Esophagus muscularis mucosa (tissue), 4 donors: Measurements from ENCODE around the gene GRIK3. TPM values are rescaled to one million over a fixed set of nuclear protein-coding genes. Genes with fewer than 3 reads are reported as not detected.

ENCODE experiments used
- DNase-seq: peaks from one replicate; pipeline ENCODE4 v3.0.0-alpha.2; 2017; ENCODE audit errors: extremely low spot score
- H3K27ac ChIP-seq, 4 donors: fragments of 200-600 bp; sonication (generic); replicated peaks in 1 of 4; 1 replicate in 3 of 4; 2 replicates in 1 of 4; pipeline ENCODE4 v1.5.1; 2016 to 2019; ENCODE audit warnings: mild to moderate bottlenecking in 1 of 4
- H3K27me3 ChIP-seq, 4 donors: fragments of 200-600 bp; sonication (generic); one replicate each; pipeline versions ENCODE4 v1.5.1 to v1.6.0; 2016 to 2019
- H3K36me3 ChIP-seq, 4 donors: fragments of 200-600 bp; sonication (generic); one replicate each; pipeline ENCODE4 v1.5.1; 2016 to 2019
- H3K4me1 ChIP-seq, 4 donors: fragments of 200-600 bp; sonication (generic); one replicate each; pipeline ENCODE4 v1.5.1; 2016 to 2019
- H3K4me3 ChIP-seq, 4 donors: fragments of 200-600 bp; sonication (generic); 1 replicate in 2 of 4; 2 replicates in 2 of 4; pipeline ENCODE4 v1.5.1; 2016 to 2019; ENCODE audit warnings: mild to moderate bottlenecking in 4 of 4, moderate library complexity in 1 of 4
- H3K9me3 ChIP-seq, 4 donors: fragments of 200-600 bp; sonication (generic); 1 replicate in 3 of 4; 2 replicates in 1 of 4; pipeline ENCODE4 v1.5.1; 2016 to 2019
- EP300 ChIP-seq: sonication (generic); formaldehyde crosslinking; IDR thresholded peaks from one replicate; pipeline ENCODE4 v1.6.1; 2017; ENCODE audit warnings: antibody characterized with exemption
- POLR2A ChIP-seq: fragments of 450-650 bp; IDR thresholded peaks from one replicate; pipeline ENCODE4 v1.6.1; 2017; ENCODE audit warnings: antibody characterized with exemption, moderate library complexity, mild to moderate bottlenecking, low read depth
- POLR2AphosphoS5 ChIP-seq, 2 donors: sonication (generic); formaldehyde crosslinking; IDR thresholded peaks; one replicate each; pipeline ENCODE4 v1.6.1; 2017; ENCODE audit warnings: antibody characterized with exemption in 2 of 2
- WGBS: methylation state at CpG from one replicate; pipeline ENCODE4 v1.1.5; 2018; 5-methylcytosine and 5-hydroxymethylcytosine counted together
- intact Hi-C: fragments of 100-400 bp; cut with DNase I; formaldehyde crosslinking; loops from one replicate; pipeline ENCODE4 v1.15.1; 2023
- total RNA-seq, 4 donors: library from RNA; depleted of rRNA; stranded (reverse); fragments of >200 nt; gene quantifications; one replicate each; pipeline versions ENCODE4 v1.1.0 to v1.2.1, GENCODE V29; 2016
- TF ChIP-seq, protein P1 (sequence below), 3 experiments: fragments of 200-600 bp in 2 of 3; fragments of 450-650 bp in 1 of 3; sonication (generic) in 2 of 3; IDR thresholded peaks; one replicate each; pipeline ENCODE4 v1.5.1; 2017 to 2019; ENCODE audit warnings: antibody characterized with exemption in 3 of 3, mild to moderate bottlenecking in 2 of 3, moderate library complexity in 1 of 3

The GRIK3 gene
- total RNA-seq, 4 donors from 2014 or later: 5.3 to 7.9 (median 6.6) TPM

DNA sequence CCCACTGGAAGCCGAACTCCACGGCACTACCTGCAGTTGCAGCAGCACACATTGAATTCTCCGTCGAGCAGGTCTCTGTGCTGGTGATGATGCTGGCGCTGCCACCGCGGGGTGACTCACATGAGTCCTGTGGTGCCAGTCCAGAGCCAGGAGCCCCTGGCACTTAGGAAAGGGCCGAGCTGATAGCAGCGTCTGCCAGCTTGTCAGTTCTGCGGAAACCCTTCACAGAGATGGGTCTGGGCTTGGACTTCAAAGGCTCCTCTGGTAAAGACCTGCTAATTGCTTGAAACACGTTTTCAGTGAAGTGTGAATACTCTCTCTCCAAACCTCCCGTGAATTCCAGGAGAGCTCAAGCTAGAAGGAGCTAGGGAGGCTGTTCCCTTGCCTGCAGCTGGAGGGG is 92.2 kb downstream of the GRIK3 start:
- WGBS: 62% methylated on average over 9 of the region's 12 CpGs
- Histone ChIP-seq H3K4me3 (no peak overlapping the region), H3K27ac (no peak overlapping the region), H3K9me3 (no peaks in the 10 kb centered on the region), H3K27me3 (peaks cover 0 to 73% (median 3%) of the 10 kb centered on the region in 4 donors), H3K36me3 (no peaks in the 10 kb centered on the region), H3K4me1 (no peaks in the 10 kb centered on the region)
- TF ChIP-seq, protein P1, sequence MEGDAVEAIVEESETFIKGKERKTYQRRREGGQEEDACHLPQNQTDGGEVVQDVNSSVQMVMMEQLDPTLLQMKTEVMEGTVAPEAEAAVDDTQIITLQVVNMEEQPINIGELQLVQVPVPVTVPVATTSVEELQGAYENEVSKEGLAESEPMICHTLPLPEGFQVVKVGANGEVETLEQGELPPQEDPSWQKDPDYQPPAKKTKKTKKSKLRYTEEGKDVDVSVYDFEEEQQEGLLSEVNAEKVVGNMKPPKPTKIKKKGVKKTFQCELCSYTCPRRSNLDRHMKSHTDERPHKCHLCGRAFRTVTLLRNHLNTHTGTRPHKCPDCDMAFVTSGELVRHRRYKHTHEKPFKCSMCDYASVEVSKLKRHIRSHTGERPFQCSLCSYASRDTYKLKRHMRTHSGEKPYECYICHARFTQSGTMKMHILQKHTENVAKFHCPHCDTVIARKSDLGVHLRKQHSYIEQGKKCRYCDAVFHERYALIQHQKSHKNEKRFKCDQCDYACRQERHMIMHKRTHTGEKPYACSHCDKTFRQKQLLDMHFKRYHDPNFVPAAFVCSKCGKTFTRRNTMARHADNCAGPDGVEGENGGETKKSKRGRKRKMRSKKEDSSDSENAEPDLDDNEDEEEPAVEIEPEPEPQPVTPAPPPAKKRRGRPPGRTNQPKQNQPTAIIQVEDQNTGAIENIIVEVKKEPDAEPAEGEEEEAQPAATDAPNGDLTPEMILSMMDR (IDR thresholded peaks at IDR 0.05): no peak
- no peak for TF ChIP-seq EP300
- TF ChIP-seq POLR2AphosphoS5 (IDR thresholded peaks at IDR 0.05): no peak
- TF ChIP-seq POLR2A: no peak
- no peak for DNase-seq
- intact Hi-C loops: no loop called here

DNA sequence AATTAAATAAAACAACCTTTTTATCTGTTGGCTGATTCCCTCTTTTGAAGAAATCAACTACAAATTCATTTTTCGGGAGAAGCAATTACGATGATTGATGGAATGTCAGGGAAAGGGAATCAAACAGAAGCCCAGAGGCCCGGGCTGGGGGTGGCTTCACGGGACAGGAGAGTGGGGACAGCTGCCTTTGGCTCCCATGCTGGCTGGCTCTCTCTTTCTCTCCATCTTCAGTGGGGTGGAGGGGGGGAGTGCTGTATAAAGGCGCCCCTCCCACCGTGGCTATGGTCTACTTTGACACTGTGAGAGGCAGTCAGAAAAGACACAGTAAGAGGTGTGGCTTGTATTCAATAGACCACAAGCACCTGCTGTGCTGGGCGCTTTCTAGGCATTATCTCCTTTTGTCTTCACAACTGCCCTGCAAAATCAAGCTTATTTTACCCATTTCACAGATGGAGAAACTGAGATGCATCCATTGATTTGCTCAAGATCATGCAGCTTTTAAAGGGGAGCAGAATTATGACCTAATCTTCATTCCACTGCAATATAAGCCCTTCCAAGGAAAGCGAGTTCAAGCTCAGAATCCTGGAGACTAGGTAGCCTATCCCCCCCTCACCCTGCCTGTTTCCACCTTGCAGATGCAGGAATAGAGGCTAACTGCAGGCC is 92.9 kb downstream of the GRIK3 start:
- no peak overlapping the region for H3K4me3 ChIP-seq
- H3K27me3 ChIP-seq: peaks cover 0 to 76% (median 5%) of the 10 kb centered on the region in 4 donors
- DNase-seq: no peak
- TF ChIP-seq POLR2AphosphoS5 (IDR thresholded peaks at IDR 0.05) (no peak), POLR2A (no peak), EP300 (no peak)
- TF ChIP-seq, protein P1 (IDR thresholded peaks at IDR 0.05): no peak
- no peaks in the 10 kb centered on the region for H3K4me1 ChIP-seq
- no peaks in the 10 kb centered on the region for H3K36me3 ChIP-seq
- H3K9me3 ChIP-seq: no peaks in the 10 kb centered on the region
- intact Hi-C loops: no loop called here
- 47% methylated on average over 8 of the region's 8 CpGs for WGBS
- no peak overlapping the region for H3K27ac ChIP-seq

DNA sequence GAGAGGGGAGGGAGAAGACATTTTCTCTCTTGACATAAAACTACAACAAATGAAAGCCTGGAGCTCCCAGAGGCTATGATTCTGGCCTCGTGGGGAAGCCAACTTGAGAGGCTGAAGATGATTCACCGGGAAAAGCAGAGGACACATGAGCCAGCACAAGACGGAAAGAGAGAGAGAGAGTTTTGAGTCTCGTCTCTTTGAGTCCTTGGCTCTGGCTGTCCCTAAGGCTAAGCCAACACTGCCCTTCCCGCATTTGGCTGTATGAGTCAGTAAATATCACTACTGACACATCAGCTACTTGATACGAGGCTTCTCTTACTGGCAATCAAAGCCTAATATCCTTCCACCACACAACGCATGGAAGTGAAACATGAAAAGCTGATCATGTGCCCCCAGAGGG is 95.5 kb downstream of the GRIK3 start:
- Histone ChIP-seq H3K9me3 (no peaks in the 10 kb centered on the region), H3K36me3 (no peaks in the 10 kb centered on the region), H3K27me3 (peaks cover 0 to 89% (median 8%) of the 10 kb centered on the region in 4 donors), H3K4me1 (no peaks in the 10 kb centered on the region), H3K27ac (no peak overlapping the region), H3K4me3 (no peak overlapping the region)
- no peak for DNase-seq
- no peak for TF ChIP-seq POLR2AphosphoS5 (IDR thresholded peaks at IDR 0.05)
- TF ChIP-seq POLR2A: no peak
- TF ChIP-seq, protein P1 (IDR thresholded peaks at IDR 0.05): no peak
- no peak for TF ChIP-seq EP300
- 75% methylated on average over 7 of the region's 7 CpGs for WGBS
- intact Hi-C loops: no loop called here

DNA sequence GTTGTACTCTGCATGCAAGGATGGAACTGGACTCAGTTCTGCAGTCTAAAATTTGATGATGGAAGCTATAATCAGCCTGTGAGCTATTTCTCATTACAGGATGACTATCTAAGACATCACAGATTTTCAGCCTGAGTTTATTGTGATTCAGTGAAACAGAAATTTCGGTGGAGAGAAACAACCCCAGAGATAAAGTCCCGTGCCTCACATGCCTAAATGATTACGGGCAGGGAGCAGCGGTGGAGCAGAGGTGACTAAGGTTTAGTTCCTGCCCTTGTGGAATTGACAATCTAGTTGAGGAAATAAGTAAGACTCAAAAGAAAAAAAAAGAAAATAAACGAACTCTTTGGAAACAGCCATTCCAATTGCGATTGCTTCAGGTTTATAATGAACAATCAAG is 96.9 kb downstream of the GRIK3 start:
- H3K9me3 ChIP-seq: no peaks in the 10 kb centered on the region
- H3K27ac ChIP-seq: no peak overlapping the region
- H3K4me1 ChIP-seq: no peaks in the 10 kb centered on the region
- TF ChIP-seq POLR2A (no peak), POLR2AphosphoS5 (IDR thresholded peaks at IDR 0.05) (no peak), EP300 (no peak)
- TF ChIP-seq, protein P1 (IDR thresholded peaks at IDR 0.05): no peak
- H3K36me3 ChIP-seq: no peaks in the 10 kb centered on the region
- peaks cover 0 to 93% (median 8%) of the 10 kb centered on the region in 4 donors for H3K27me3 ChIP-seq
- DNase-seq: no peak
- 85% methylated on average over 6 of the region's 6 CpGs for WGBS
- intact Hi-C loops: no loop called here
- no peak overlapping the region for H3K4me3 ChIP-seq

DNA sequence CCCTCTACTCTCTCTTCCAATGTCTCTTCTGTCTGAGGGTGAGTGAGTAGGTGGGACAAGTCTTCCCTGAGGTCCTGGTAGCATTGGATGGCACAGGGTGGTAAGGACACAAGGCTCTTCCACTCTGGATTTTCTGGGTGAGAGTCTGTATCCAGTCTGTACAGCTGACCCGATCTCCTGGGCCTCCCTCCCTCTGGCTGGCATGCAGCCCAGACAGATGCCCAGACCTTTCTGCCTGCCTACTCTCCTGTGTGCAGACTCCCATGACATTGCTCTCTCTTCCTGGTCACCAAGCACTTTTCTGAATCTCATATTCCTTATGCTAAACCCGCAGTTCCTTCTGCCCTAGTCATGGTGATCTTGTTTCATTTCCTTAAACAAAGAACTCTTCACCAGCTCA is 100.3 kb downstream of the GRIK3 start:
- peaks cover 0 to 71% (median 5%) of the 10 kb centered on the region in 4 donors for H3K27me3 ChIP-seq
- TF ChIP-seq POLR2A: no peak
- TF ChIP-seq POLR2AphosphoS5 (IDR thresholded peaks at IDR 0.05): no peak
- TF ChIP-seq, protein P1 (IDR thresholded peaks at IDR 0.05): no peak
- no peak for TF ChIP-seq EP300
- no peaks in the 10 kb centered on the region for H3K36me3 ChIP-seq
- no peak overlapping the region for H3K4me3 ChIP-seq
- intact Hi-C loops: no loop called here
- H3K4me1 ChIP-seq: no peaks in the 10 kb centered on the region
- WGBS: 51% methylated on average over 2 of the region's 2 CpGs
- no peak for DNase-seq
- no peak overlapping the region for H3K27ac ChIP-seq
- H3K9me3 ChIP-seq: no peaks in the 10 kb centered on the region
